ENCODE results near the gene ENO4.

DNA sequence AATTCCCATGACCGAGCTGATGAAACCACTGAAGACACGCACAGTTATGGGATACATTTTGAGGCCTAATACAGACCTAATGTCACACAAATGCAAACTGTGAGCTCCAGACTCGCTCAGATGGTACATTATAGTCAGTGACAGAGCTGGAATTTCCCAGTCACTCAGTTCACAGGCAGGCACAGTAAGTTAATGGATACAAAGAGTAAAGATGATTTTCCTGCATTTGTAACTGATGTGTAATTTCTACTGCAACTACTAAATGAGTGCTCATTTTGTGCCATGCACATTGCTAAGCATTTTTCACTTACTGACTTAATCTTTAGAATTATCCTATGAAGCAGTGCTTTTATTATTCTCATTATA lies 56.5 kb downstream of the ENO4 start:
- TF ChIP-seq, protein P1, sequence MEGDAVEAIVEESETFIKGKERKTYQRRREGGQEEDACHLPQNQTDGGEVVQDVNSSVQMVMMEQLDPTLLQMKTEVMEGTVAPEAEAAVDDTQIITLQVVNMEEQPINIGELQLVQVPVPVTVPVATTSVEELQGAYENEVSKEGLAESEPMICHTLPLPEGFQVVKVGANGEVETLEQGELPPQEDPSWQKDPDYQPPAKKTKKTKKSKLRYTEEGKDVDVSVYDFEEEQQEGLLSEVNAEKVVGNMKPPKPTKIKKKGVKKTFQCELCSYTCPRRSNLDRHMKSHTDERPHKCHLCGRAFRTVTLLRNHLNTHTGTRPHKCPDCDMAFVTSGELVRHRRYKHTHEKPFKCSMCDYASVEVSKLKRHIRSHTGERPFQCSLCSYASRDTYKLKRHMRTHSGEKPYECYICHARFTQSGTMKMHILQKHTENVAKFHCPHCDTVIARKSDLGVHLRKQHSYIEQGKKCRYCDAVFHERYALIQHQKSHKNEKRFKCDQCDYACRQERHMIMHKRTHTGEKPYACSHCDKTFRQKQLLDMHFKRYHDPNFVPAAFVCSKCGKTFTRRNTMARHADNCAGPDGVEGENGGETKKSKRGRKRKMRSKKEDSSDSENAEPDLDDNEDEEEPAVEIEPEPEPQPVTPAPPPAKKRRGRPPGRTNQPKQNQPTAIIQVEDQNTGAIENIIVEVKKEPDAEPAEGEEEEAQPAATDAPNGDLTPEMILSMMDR (conservative IDR thresholded peaks at IDR 0.05; ENCODE audit: low read depth in 2 of 2), result no peak
- no peak for TF ChIP-seq EZH2 (IDR thresholded peaks at IDR 0.05; ENCODE audit: low read depth, unreplicated experiment)
- no peak for TF ChIP-seq POLR2AphosphoS5 (IDR thresholded peaks at IDR 0.05; ENCODE audit: low read depth)
- no peak for TF ChIP-seq CREB1 (CRISPR knock-in tag; IDR thresholded peaks at IDR 0.05; ENCODE audit: low read depth)
- TF ChIP-seq, protein P2, sequence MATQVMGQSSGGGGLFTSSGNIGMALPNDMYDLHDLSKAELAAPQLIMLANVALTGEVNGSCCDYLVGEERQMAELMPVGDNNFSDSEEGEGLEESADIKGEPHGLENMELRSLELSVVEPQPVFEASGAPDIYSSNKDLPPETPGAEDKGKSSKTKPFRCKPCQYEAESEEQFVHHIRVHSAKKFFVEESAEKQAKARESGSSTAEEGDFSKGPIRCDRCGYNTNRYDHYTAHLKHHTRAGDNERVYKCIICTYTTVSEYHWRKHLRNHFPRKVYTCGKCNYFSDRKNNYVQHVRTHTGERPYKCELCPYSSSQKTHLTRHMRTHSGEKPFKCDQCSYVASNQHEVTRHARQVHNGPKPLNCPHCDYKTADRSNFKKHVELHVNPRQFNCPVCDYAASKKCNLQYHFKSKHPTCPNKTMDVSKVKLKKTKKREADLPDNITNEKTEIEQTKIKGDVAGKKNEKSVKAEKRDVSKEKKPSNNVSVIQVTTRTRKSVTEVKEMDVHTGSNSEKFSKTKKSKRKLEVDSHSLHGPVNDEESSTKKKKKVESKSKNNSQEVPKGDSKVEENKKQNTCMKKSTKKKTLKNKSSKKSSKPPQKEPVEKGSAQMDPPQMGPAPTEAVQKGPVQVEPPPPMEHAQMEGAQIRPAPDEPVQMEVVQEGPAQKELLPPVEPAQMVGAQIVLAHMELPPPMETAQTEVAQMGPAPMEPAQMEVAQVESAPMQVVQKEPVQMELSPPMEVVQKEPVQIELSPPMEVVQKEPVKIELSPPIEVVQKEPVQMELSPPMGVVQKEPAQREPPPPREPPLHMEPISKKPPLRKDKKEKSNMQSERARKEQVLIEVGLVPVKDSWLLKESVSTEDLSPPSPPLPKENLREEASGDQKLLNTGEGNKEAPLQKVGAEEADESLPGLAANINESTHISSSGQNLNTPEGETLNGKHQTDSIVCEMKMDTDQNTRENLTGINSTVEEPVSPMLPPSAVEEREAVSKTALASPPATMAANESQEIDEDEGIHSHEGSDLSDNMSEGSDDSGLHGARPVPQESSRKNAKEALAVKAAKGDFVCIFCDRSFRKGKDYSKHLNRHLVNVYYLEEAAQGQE (IDR thresholded peaks at IDR 0.05; ENCODE audit: unreplicated experiment), result no peak
